Measurements from ENCODE around the gene HLCS. TPM values are rescaled to one million over a fixed set of nuclear protein-coding genes. Genes with fewer than 3 reads are reported as not detected.

Gene HLCS
- total RNA-seq, 1 donor from 2014 or later: 14.8 TPM

GRCh38 chr21:36891121-36891520 lies 75.3 kb downstream of the HLCS start:
- DNase-seq (ENCODE audit: extremely low spot score, unreplicated experiment): no peak
- peaks cover 17% of the 10 kb centered on the region for H3K36me3 Mint-ChIP-seq
- H3K4me3 Mint-ChIP-seq: no peak overlapping the region
- no peaks in the 10 kb centered on the region for H3K9me3 Mint-ChIP-seq
- peaks cover 13% of the 10 kb centered on the region for H3K4me1 Mint-ChIP-seq (ENCODE audit: unreplicated experiment)
- H3K27ac Mint-ChIP-seq: no peak overlapping the region
- no peaks in the 10 kb centered on the region for H3K27me3 Mint-ChIP-seq
- no peak for TF ChIP-seq CTCF (conservative IDR thresholded peaks at IDR 0.05)

GRCh38 chr21:36890086-36890485 lies 76.4 kb downstream of the HLCS start:
- Mint-ChIP-seq H3K9me3 (no peaks in the 10 kb centered on the region), H3K27me3 (no peaks in the 10 kb centered on the region), H3K36me3 (peaks cover 15% of the 10 kb centered on the region), H3K27ac (no peak overlapping the region), H3K4me3 (no peak overlapping the region), H3K4me1 (ENCODE audit: unreplicated experiment) (peaks cover 13% of the 10 kb centered on the region)
- no peak for TF ChIP-seq CTCF (conservative IDR thresholded peaks at IDR 0.05)
- DNase-seq (ENCODE audit: extremely low spot score, unreplicated experiment): no peak

- Mint-ChIP-seq H3K4me1 (ENCODE audit: unreplicated experiment) (peaks cover 13% of the 10 kb centered on the region), H3K27me3 (no peaks in the 10 kb centered on the region), H3K27ac (no peak overlapping the region), H3K36me3 (peaks cover 13% of the 10 kb centered on the region), H3K4me3 (no peak overlapping the region), H3K9me3 (no peaks in the 10 kb centered on the region)
- no peak for TF ChIP-seq CTCF (conservative IDR thresholded peaks at IDR 0.05)
- no peak for DNase-seq (ENCODE audit: extremely low spot score, unreplicated experiment)
Observed at GRCh38 chr21:36889401-36889800, 77.1 kb downstream of the HLCS start.

GRCh38 chr21:36888466-36888865 lies 78.0 kb downstream of the HLCS start:
- TF ChIP-seq CTCF (conservative IDR thresholded peaks at IDR 0.05): no peak
- no peak for DNase-seq (ENCODE audit: extremely low spot score, unreplicated experiment)
- H3K4me1 Mint-ChIP-seq (ENCODE audit: unreplicated experiment): peaks cover 13% of the 10 kb centered on the region
- no peaks in the 10 kb centered on the region for H3K9me3 Mint-ChIP-seq
- no peak overlapping the region for H3K4me3 Mint-ChIP-seq
- no peaks in the 10 kb centered on the region for H3K27me3 Mint-ChIP-seq
- H3K27ac Mint-ChIP-seq: no peak overlapping the region
- H3K36me3 Mint-ChIP-seq: peaks cover 12% of the 10 kb centered on the region

GRCh38 chr21:36887963-36888362 lies 78.5 kb downstream of the HLCS start:
- Mint-ChIP-seq H3K4me3 (no peak overlapping the region), H3K36me3 (peaks cover 13% of the 10 kb centered on the region), H3K9me3 (peaks cover 2% of the 10 kb centered on the region), H3K27ac (no peak overlapping the region), H3K27me3 (no peaks in the 10 kb centered on the region), H3K4me1 (ENCODE audit: unreplicated experiment) (peaks cover 13% of the 10 kb centered on the region)
- TF ChIP-seq CTCF (conservative IDR thresholded peaks at IDR 0.05): no peak
- DNase-seq (ENCODE audit: extremely low spot score, unreplicated experiment): no peak

All from type B pancreatic cell (in vitro differentiated cells).